IMR-90 (cell line): ENCODE data around the gene VWA8. TPM values are rescaled to one million over a fixed set of nuclear protein-coding genes. Genes with fewer than 3 reads are reported as not detected.

Experiments used
- ATAC-seq: fragments of 200-7000 bp; cut with Tn5 transposase; 2 replicates; pipeline ENCODE4 v1.9.1; 2020; ENCODE audit warnings: low read depth, mild to moderate bottlenecking, moderate library complexity
- BruUV-seq: library from RNA; stranded (reverse); fragments of 400-500 nt; replicated peaks from 2 replicates; lab custom pipeline; 2021; lab: Mats Ljungman, UMichigan
- CTCF ChIA-PET: fragments of 300-600 bp; formaldehyde crosslinking; extraction: SDS; loops from one replicate; lab custom pipeline; 2021; ENCODE audit warnings: antibody characterized with exemption; lab: Yijun Ruan, JAX
- POLR2A ChIA-PET: fragments of 300-600 bp; sonication (Branson Sonifier 250); formaldehyde crosslinking; loops from one replicate; lab custom pipeline; 2022; ENCODE audit warnings: antibody characterized with exemption; ENCODE audit not compliant: unreplicated experiment; lab: Charles Lee
- DNase-seq: peaks from one replicate; pipeline ENCODE4 v3.0.0; 2013
- H2AFZ ChIP-seq: replicated peaks from 2 replicates; pipeline ENCODE3; 2013; ENCODE audit warnings: low read length, mild to moderate bottlenecking; ENCODE audit not compliant: poor library complexity
- H2AK5ac ChIP-seq: 2 replicates; pipeline ENCODE4 v1.6.1; 2013; ENCODE audit warnings: low read depth, low read length, inconsistent platforms
- H2AK9ac ChIP-seq: replicated peaks from 2 replicates; pipeline ENCODE3; 2013; ENCODE audit warnings: mild to moderate bottlenecking, low read depth, low read length, moderate library complexity; ENCODE audit not compliant: poor library complexity
- H2BK120ac ChIP-seq: 2 replicates; pipeline ENCODE4 v1.6.1; 2013; ENCODE audit warnings: low read depth, low read length, inconsistent platforms
- H2BK15ac ChIP-seq: 3 replicates; pipeline ENCODE4 v1.6.1; 2013; ENCODE audit warnings: low read depth, low read length, inconsistent platforms
- H2BK20ac ChIP-seq: 2 replicates; pipeline ENCODE4 v1.6.1; 2013; ENCODE audit warnings: low read depth, mild to moderate bottlenecking, inconsistent platforms, low read length, moderate library complexity
- H2BK5ac ChIP-seq: 2 replicates; pipeline ENCODE4 v1.6.1; 2013; ENCODE audit warnings: mild to moderate bottlenecking, low read depth, low read length, inconsistent platforms; ENCODE audit not compliant: poor library complexity, severe bottlenecking
- H3K14ac ChIP-seq: replicated peaks from 2 replicates; pipeline ENCODE4 v1.6.1; 2013; ENCODE audit warnings: low read depth, low read length, inconsistent platforms
- H3K18ac ChIP-seq: 2 replicates; pipeline ENCODE4 v1.6.1; 2013; ENCODE audit warnings: low read depth, low read length, control low read depth
- H3K23ac ChIP-seq: 2 replicates; pipeline ENCODE4 v1.6.1; 2013; ENCODE audit warnings: low read depth, low read length, inconsistent platforms
- H3K27ac ChIP-seq: 2 replicates; pipeline ENCODE4 v1.5.1; 2013; ENCODE audit warnings: mild to moderate bottlenecking, control low read depth, low read length; ENCODE audit not compliant: insufficient read depth
- H3K27me3 ChIP-seq: 2 replicates; pipeline ENCODE4 v1.6.1; 2013; ENCODE audit warnings: low read length; ENCODE audit not compliant: control insufficient read depth, insufficient read depth
- H3K36me3 ChIP-seq: 2 replicates; pipeline ENCODE4 v1.6.1; 2013; ENCODE audit warnings: low read length, mixed read lengths; ENCODE audit not compliant: control insufficient read depth, insufficient read depth
- H3K4ac ChIP-seq: 2 replicates; pipeline ENCODE4 v1.6.1; 2013; ENCODE audit warnings: low read depth, low read length, inconsistent platforms
- H3K4me1 ChIP-seq: 2 replicates; pipeline ENCODE4 v1.6.1; 2013; ENCODE audit warnings: low read length, mixed read lengths; ENCODE audit not compliant: control insufficient read depth, insufficient read depth
- H3K4me2 ChIP-seq: 2 replicates; pipeline ENCODE4 v1.6.1; 2013; ENCODE audit warnings: low read depth, mild to moderate bottlenecking, control low read depth, low read length, moderate library complexity
- H3K4me3 ChIP-seq: 2 replicates; pipeline ENCODE4 v1.5.1; 2013; ENCODE audit warnings: low read depth, mild to moderate bottlenecking, control low read depth, low read length, moderate library complexity; ENCODE audit not compliant: insufficient read depth
- H3K56ac ChIP-seq: 2 replicates; pipeline ENCODE4 v1.6.1; 2013; ENCODE audit warnings: low read length, inconsistent platforms; ENCODE audit not compliant: insufficient read depth; ENCODE audit errors: extremely low read depth
- H3K79me1 ChIP-seq, 2 experiments: 2 replicates each; pipeline ENCODE4 v1.6.1; 2013; ENCODE audit warnings: low read length in 2 of 2, inconsistent platforms in 1 of 2, low read depth in 1 of 2
- H3K9ac ChIP-seq: 2 replicates; pipeline ENCODE4 v1.6.1; 2013; ENCODE audit warnings: low read depth, low read length, control low read depth
- H3K9me1 ChIP-seq: 2 replicates; pipeline ENCODE4 v1.6.1; 2013; ENCODE audit warnings: low read length, inconsistent platforms; ENCODE audit not compliant: insufficient read depth
- H3K9me3 ChIP-seq: 2 replicates; pipeline ENCODE4 v1.6.1; 2013; ENCODE audit warnings: low read length; ENCODE audit not compliant: control insufficient read depth, insufficient read depth
- H4K20me1 ChIP-seq: 2 replicates; pipeline ENCODE4 v1.6.1; 2013; ENCODE audit warnings: low read length, inconsistent platforms; ENCODE audit not compliant: insufficient read depth
- H4K5ac ChIP-seq: 2 replicates; pipeline ENCODE4 v1.6.1; 2013; ENCODE audit warnings: mild to moderate bottlenecking, low read depth, low read length, control low read depth
- H4K8ac ChIP-seq, 2 experiments: 2 replicates each; pipeline ENCODE4 v1.6.1; 2013; ENCODE audit warnings: low read depth in 2 of 2, low read length in 2 of 2, control low read depth in 1 of 2, inconsistent platforms in 1 of 2
- H4K91ac ChIP-seq: 2 replicates; pipeline ENCODE4 v1.6.1; 2013; ENCODE audit warnings: low read depth, low read length, inconsistent platforms; ENCODE audit not compliant: insufficient read depth
- BHLHE40 ChIP-seq: fragments of 150-350 bp; IDR thresholded peaks from 2 replicates; pipeline ENCODE4 v1.6.1; 2016; ENCODE audit warnings: mild to moderate bottlenecking, low read depth, low read length
- CEBPB ChIP-seq: IDR thresholded peaks from 2 replicates; pipeline ENCODE4 v1.6.1; 2012; ENCODE audit warnings: low read depth, low read length, improper control_type of control experiment
- CHD1 ChIP-seq: IDR thresholded peaks from 2 replicates; pipeline ENCODE4 v1.6.1; 2012; ENCODE audit warnings: low read depth, low read length, improper control_type of control experiment
- CTCF ChIP-seq: conservative IDR thresholded peaks from 2 replicates; pipeline ENCODE4 v1.5.1; 2012; ENCODE audit warnings: mild to moderate bottlenecking, low read depth, low read length, improper control_type of control experiment
- FOS ChIP-seq: fragments of 150-350 bp; IDR thresholded peaks from 2 replicates; pipeline ENCODE4 v1.6.1; 2016; ENCODE audit warnings: low read depth, low read length
- MAFK ChIP-seq: IDR thresholded peaks from 2 replicates; pipeline ENCODE4 v1.6.1; 2012; ENCODE audit warnings: low read depth, low read length, improper control_type of control experiment
- MAZ ChIP-seq: IDR thresholded peaks from 2 replicates; pipeline ENCODE4 v1.6.1; 2012; ENCODE audit warnings: low read depth, mild to moderate bottlenecking, low read length, improper control_type of control experiment, moderate library complexity, borderline replicate concordance
- MXI1 ChIP-seq: IDR thresholded peaks from 2 replicates; pipeline ENCODE4 v1.6.1; 2012; ENCODE audit warnings: low read depth, mild to moderate bottlenecking, low read length, moderate library complexity, borderline replicate concordance
- NFE2L2 ChIP-seq: fragments of 150-350 bp; IDR thresholded peaks from 2 replicates; pipeline ENCODE4 v1.6.1; 2016; ENCODE audit warnings: low read depth, mild to moderate bottlenecking, low read length
- POLR2A ChIP-seq: IDR thresholded peaks from 2 replicates; pipeline ENCODE4 v1.6.1; 2012; ENCODE audit warnings: mild to moderate bottlenecking, low read depth, low read length
- RAD21 ChIP-seq: IDR thresholded peaks from 2 replicates; pipeline ENCODE4 v1.6.1; 2012; ENCODE audit warnings: low read length, improper control_type of control experiment
- RCOR1 ChIP-seq: IDR thresholded peaks from 2 replicates; pipeline ENCODE4 v1.6.1; 2012; ENCODE audit warnings: mild to moderate bottlenecking, low read length, improper control_type of control experiment; ENCODE audit not compliant: insufficient replicate concordance
- RFX5 ChIP-seq: IDR thresholded peaks from 2 replicates; pipeline ENCODE4 v1.8.0; 2012; ENCODE audit warnings: low read depth, mild to moderate bottlenecking, low read length, moderate library complexity
- SMC3 ChIP-seq: fragments of 150-350 bp; IDR thresholded peaks from 2 replicates; pipeline ENCODE4 v1.6.1; 2016; ENCODE audit warnings: low read depth, mild to moderate bottlenecking, antibody characterized with exemption, low read length, moderate library complexity
- USF2 ChIP-seq: fragments of 150-350 bp; IDR thresholded peaks from 2 replicates; pipeline ENCODE4 v1.6.1; 2017; ENCODE audit warnings: mild to moderate bottlenecking, antibody characterized with exemption, low read length, low read depth
- WGBS, 2 experiments: methylation state at CpG; one replicate each; pipeline versions ENCODE4 v1.1.5 to v1.1.7; 2013; ENCODE audit warnings: missing lambda C conversion rate in 2 of 2; ENCODE audit not compliant: insufficient read length in 1 of 2; ENCODE audit errors: extremely low coverage in 2 of 2; 5-methylcytosine and 5-hydroxymethylcytosine counted together
- dilution Hi-C: fragments of 300-500 bp; cut with HindIII; formaldehyde crosslinking; loops from one replicate; pipeline ENCODE4 v1.14.3; 2018; ENCODE audit warnings: low sequenced_read_pairs; ENCODE audit not compliant: unreplicated experiment
- in situ Hi-C: fragments of 300-500 bp; cut with MboI; formaldehyde crosslinking; loops from 3 replicates; pipeline ENCODE4 v1.14.3; 2019; ENCODE audit warnings: low sequenced_read_pairs, inconsistent platforms, mixed read lengths
- intact Hi-C: fragments of 100-400 bp; cut with micrococcal nuclease; formaldehyde crosslinking; loops from 2 replicates; pipeline ENCODE4 v1.10.0; 2022
- polyA plus RNA-seq, 3 experiments: library from polyadenylated mRNA; depleted of rRNA; stranded (reverse); fragments of >200 nt; gene quantifications; 2 replicates each; pipeline ENCODE4 v1.2.3, GENCODE V29; 2012; ENCODE audit warnings: low replicate concordance in 1 of 3
- total RNA-seq: library from RNA; depleted of rRNA; stranded (reverse); fragments of >200 nt; gene quantifications from 2 replicates; pipeline ENCODE4 v1.2.3, GENCODE V29; 2012
- TF ChIP-seq, protein P1 (sequence below): fragments of 150-350 bp; IDR thresholded peaks from 2 replicates; pipeline ENCODE4 v1.6.1; 2016; ENCODE audit warnings: low read depth, mild to moderate bottlenecking, low read length, moderate library complexity, borderline replicate concordance

The VWA8 gene
- total and polyA plus RNA-seq, 2 of the 4 experiments (the other 2 are of a cell fraction) = 5.9 to 18.3 TPM

DNA sequence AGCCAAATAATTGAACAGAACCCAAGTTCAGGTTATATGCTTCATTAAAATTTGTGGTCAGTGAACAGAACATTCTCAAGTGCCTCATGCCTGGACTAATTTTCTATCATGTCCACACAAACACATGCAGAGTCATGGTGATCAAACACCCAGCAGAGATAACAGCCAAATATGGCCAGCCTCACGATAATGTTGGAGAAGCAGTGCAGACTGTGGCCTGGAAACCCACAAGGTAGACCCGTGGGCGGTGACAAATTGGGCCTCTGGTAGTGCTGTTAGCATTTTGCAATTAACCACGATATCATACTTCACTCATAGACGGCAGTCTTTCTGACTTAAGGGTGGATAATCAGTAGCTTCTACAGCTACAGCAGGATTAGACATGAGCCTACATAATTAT is 35.0 kb upstream of the VWA8 start:
- Histone ChIP-seq H3K4me1 (peaks cover 3% of the 10 kb centered on the region; the same call in 1 of the 2 replicates), H3K4me2 (no peak overlapping the region), H3K9me1 (no peaks in the 10 kb centered on the region), H3K9me3 (no peaks in the 10 kb centered on the region), H4K8ac (no peak overlapping the region), H4K5ac (peak overlapping the region; percentile 20; the same call in 1 of the 2 replicates), H2AK5ac (no peak overlapping the region), H3K27me3 (no peaks in the 10 kb centered on the region), H3K18ac (no peak overlapping the region), H2AK9ac (no peak overlapping the region), H3K36me3 (no peaks in the 10 kb centered on the region), H3K4me3 (no peak overlapping the region), H3K4ac (no peak overlapping the region), H3K14ac (no peak overlapping the region), H3K23ac (no peak overlapping the region), H3K56ac (no peak overlapping the region), H2BK120ac (no peak overlapping the region), H3K79me1 (no peaks in the 10 kb centered on the region), H4K20me1 (no peaks in the 10 kb centered on the region), H2AFZ (peak overlapping the region; percentile 36), H2BK5ac (no peak overlapping the region), H2BK20ac (no peak overlapping the region), H2BK15ac (no peak overlapping the region), H4K91ac (no peak overlapping the region), H3K9ac (no peak overlapping the region), H3K27ac (no peak overlapping the region)
- peak; percentile 75 for DNase-seq
- no peak; the same call in 1 of the 2 replicates for ATAC-seq
- in situ Hi-C loops = no loop called here
- intact Hi-C loops = no loop called here
- POLR2A ChIA-PET = no interaction called here
- BruUV-seq = no TSS peak
- CTCF ChIA-PET = no interaction called here
- no peak for TF ChIP-seq RAD21
- no peak for TF ChIP-seq MAZ
- no peak for TF ChIP-seq RFX5
- TF ChIP-seq SMC3 = no peak
- TF ChIP-seq RCOR1 = no peak
- TF ChIP-seq MXI1 = no peak
- 0 out of 2 replicates have a peak, but pooled peaks have one; percentile 19 for TF ChIP-seq MAFK
- no peak for TF ChIP-seq CHD1
- TF ChIP-seq FOS = no peak
- TF ChIP-seq CEBPB = peak; percentile 77
- TF ChIP-seq NFE2L2 = peak; percentile 80
- TF ChIP-seq BHLHE40 = no peak
- no peak for TF ChIP-seq CTCF
- TF ChIP-seq USF2 = no peak
- TF ChIP-seq, protein P1, sequence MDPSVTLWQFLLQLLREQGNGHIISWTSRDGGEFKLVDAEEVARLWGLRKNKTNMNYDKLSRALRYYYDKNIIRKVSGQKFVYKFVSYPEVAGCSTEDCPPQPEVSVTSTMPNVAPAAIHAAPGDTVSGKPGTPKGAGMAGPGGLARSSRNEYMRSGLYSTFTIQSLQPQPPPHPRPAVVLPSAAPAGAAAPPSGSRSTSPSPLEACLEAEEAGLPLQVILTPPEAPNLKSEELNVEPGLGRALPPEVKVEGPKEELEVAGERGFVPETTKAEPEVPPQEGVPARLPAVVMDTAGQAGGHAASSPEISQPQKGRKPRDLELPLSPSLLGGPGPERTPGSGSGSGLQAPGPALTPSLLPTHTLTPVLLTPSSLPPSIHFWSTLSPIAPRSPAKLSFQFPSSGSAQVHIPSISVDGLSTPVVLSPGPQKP = no peak
- TF ChIP-seq POLR2A = no peak
- no CpG with 5 or more reads among the region's 5 CpGs for WGBS, 2 experiments
- dilution Hi-C loops = no loop called here
